K562 (cell line): ENCODE data around the gene PDE4A. TPM values are rescaled to one million over a fixed set of nuclear protein-coding genes. Genes with fewer than 3 reads are reported as not detected.

Source experiments
- ATAC-seq: fragments of 200-7000 bp; cut with Tn5 transposase; 3 replicates; pipeline ENCODE4 v1.9.1; 2020; ENCODE audit warnings: moderate library complexity
- BruUV-seq: library from RNA; stranded (reverse); fragments of 400-500 nt; replicated peaks from 2 replicates; lab custom pipeline; 2021; lab: Mats Ljungman, UMichigan
- CTCF ChIA-PET: fragments of 300-600 bp; formaldehyde crosslinking; extraction: SDS; loops from one replicate; lab custom pipeline; 2021; ENCODE audit warnings: low intra/inter-chr PET ratio; lab: Yijun Ruan, JAX
- POLR2A ChIA-PET: fragments of 300-600, 350-650 bp; sonication (Branson Sonifier 250); formaldehyde crosslinking; extraction: SDS; loops from one replicate; lab custom pipeline; 2021; ENCODE audit warnings: antibody characterized with exemption, inconsistent platforms; lab: Yijun Ruan, JAX
- DNase-seq, 4 experiments: peaks; one replicate each; pipeline versions ENCODE4 v3.0.0 to v3.0.0-alpha.2; 2011 to 2018; ENCODE audit warnings: low spot score in 3 of 4, mixed read lengths in 3 of 4; ENCODE audit errors: extremely low read depth in 1 of 4
- FAIRE-seq: peaks from 2 replicates; lab custom pipeline; 2011; peaks lifted over from hg19 to GRCh38; lab: Jason Lieb, UNC
- H2AFZ ChIP-seq: 2 replicates; pipeline ENCODE4 v1.6.0; 2011; ENCODE audit warnings: low read depth, low read length, control low read depth, inconsistent platforms
- H3K27ac ChIP-seq: fragments of 200-600 bp; 3 replicates; pipeline ENCODE4 v1.8.0; 2011; ENCODE audit warnings: low read depth, mild to moderate bottlenecking, control low read depth, inconsistent platforms, low read length, moderate library complexity, mixed read lengths; ENCODE audit errors: extremely low read depth
- H3K27me3 ChIP-seq, 2 experiments: fragments of 300-600 bp in 1 of 2; 2 replicates in 1 of 2; 3 replicates in 1 of 2; pipeline versions ENCODE4 v1.6.0 to v1.8.0; 2011; ENCODE audit warnings: inconsistent platforms in 2 of 2, low read length in 2 of 2, mild to moderate bottlenecking in 1 of 2, mixed read lengths in 1 of 2, moderate library complexity in 1 of 2; ENCODE audit not compliant: control insufficient read depth in 2 of 2, insufficient read depth in 2 of 2
- H3K36me3 ChIP-seq: fragments of 300-600 bp; 3 replicates; pipeline ENCODE4 v1.8.0; 2011; ENCODE audit warnings: mild to moderate bottlenecking, low read length, inconsistent platforms; ENCODE audit not compliant: control insufficient read depth, insufficient read depth
- H3K4me1 ChIP-seq, 2 experiments: fragments of 200-600 bp in 1 of 2; replicated peaks in 1 of 2; 2 replicates in 1 of 2; 3 replicates in 1 of 2; pipeline versions ENCODE4 v1.5.1 to v1.8.0; 2011; ENCODE audit warnings: inconsistent platforms in 2 of 2, low read length in 2 of 2, mild to moderate bottlenecking in 1 of 2, mixed read lengths in 1 of 2, moderate library complexity in 1 of 2; ENCODE audit not compliant: control insufficient read depth in 2 of 2, insufficient read depth in 2 of 2
- H3K4me2 ChIP-seq: 2 replicates; pipeline ENCODE4 v1.6.1; 2011; ENCODE audit warnings: low read length, control low read depth, inconsistent platforms, mixed read lengths; ENCODE audit not compliant: insufficient read depth
- H3K4me3 ChIP-seq: fragments of 200-600 bp; sonication (generic), shearing (Covaris generic); 2 replicates; pipeline ENCODE4 v1.5.1; 2016; ENCODE audit warnings: control low read depth, inconsistent platforms
- H3K79me2 ChIP-seq: fragments of 200-600 bp; 3 replicates; pipeline ENCODE4 v1.8.0; 2011; ENCODE audit warnings: low read length, inconsistent platforms; ENCODE audit not compliant: control insufficient read depth, insufficient read depth
- H3K9ac ChIP-seq, 2 experiments: 2 replicates each; pipeline versions ENCODE4 v1.6.0 to v1.6.1; 2011; ENCODE audit warnings: low read depth in 2 of 2, low read length in 2 of 2, control low read depth in 1 of 2, inconsistent platforms in 1 of 2, mild to moderate bottlenecking in 1 of 2, mixed read lengths in 1 of 2; ENCODE audit not compliant: insufficient read depth in 1 of 2
- H3K9me1 ChIP-seq: one replicate; pipeline ENCODE4 v1.6.0; 2011; ENCODE audit warnings: inconsistent platforms, mild to moderate bottlenecking, low read length, moderate library complexity; ENCODE audit not compliant: control insufficient read depth, insufficient read depth
- H3K9me3 ChIP-seq: replicated peaks from 2 replicates; pipeline ENCODE4 v1.5.1; 2011; ENCODE audit warnings: low read depth, low read length, inconsistent platforms; ENCODE audit not compliant: control insufficient read depth, insufficient read depth
- H4K20me1 ChIP-seq: replicated peaks from 2 replicates; pipeline ENCODE4 v1.6.1; 2011; ENCODE audit warnings: low read length, inconsistent platforms, mixed read lengths; ENCODE audit not compliant: control insufficient read depth, insufficient read depth
- AFF4 ChIP-seq: sonication (generic); formaldehyde crosslinking; IDR thresholded peaks from 2 replicates; pipeline ENCODE4 v1.8.0; 2023; ENCODE audit warnings: mild to moderate bottlenecking, missing genetic modification reagents
- ARID3A ChIP-seq: IDR thresholded peaks from 2 replicates; pipeline ENCODE4 v1.6.1; 2012; ENCODE audit warnings: low read depth, low read length, improper control_type of control experiment, borderline replicate concordance
- ATF3 ChIP-seq, 2 experiments: fragments of 450-650 bp in 1 of 2; sonication (generic) in 1 of 2; formaldehyde crosslinking in 1 of 2; IDR thresholded peaks in 1 of 2; conservative IDR thresholded peaks in 1 of 2; 2 replicates each; pipeline versions ENCODE4 v1.6.1 to v1.8.1; 2016 to 2023; ENCODE audit warnings: mild to moderate bottlenecking in 2 of 2, moderate library complexity in 2 of 2, inconsistent platforms in 1 of 2, missing genetic modification reagents in 1 of 2
- NCOA2 ChIP-seq, 2 experiments: fragments of 450-650 bp; IDR thresholded peaks; 2 replicates each; pipeline ENCODE4 v1.6.1; 2018; ENCODE audit warnings: mild to moderate bottlenecking in 2 of 2, moderate library complexity in 1 of 2; ENCODE audit not compliant: partially characterized antibody in 2 of 2
- NUFIP1 ChIP-seq: fragments of 450-650 bp; IDR thresholded peaks from 2 replicates; pipeline ENCODE4 v1.6.1; 2018; ENCODE audit not compliant: partially characterized antibody
- PHF21A ChIP-seq: fragments of 450-650 bp; IDR thresholded peaks from 2 replicates; pipeline ENCODE4 v1.6.1; 2017; ENCODE audit warnings: low read depth, borderline replicate concordance
- ZNF639 ChIP-seq, 2 experiments: fragments of 200-800 bp in 1 of 2; sonication (Bioruptor generic) in 1 of 2; sonication (generic) in 1 of 2; formaldehyde crosslinking in 1 of 2; IDR thresholded peaks in 1 of 2; conservative IDR thresholded peaks in 1 of 2; 2 replicates each; pipeline versions ENCODE4 v1.5.0 to v1.6.1; 2016 to 2020; ENCODE audit warnings: missing compliant biosample characterization in 1 of 2, missing genetic modification characterization in 1 of 2, missing genetic modification reagents in 1 of 2
- WGBS: fragments of 100-300 bp; shearing (Covaris generic); methylation state at CpG from one replicate; pipeline ENCODE4 v1.1.6; 2016; ENCODE audit warnings: low coverage, mixed read lengths; ENCODE audit not compliant: insufficient coverage; ENCODE audit errors: missing lambda C conversion rate; 5-methylcytosine and 5-hydroxymethylcytosine counted together
- in situ Hi-C: fragments of 300-500 bp; cut with MboI; formaldehyde crosslinking; loops from 4 replicates; pipeline ENCODE4 v1.15.0; 2018; ENCODE audit warnings: inconsistent platforms, mixed read lengths
- intact Hi-C: fragments of 100-400 bp; cut with micrococcal nuclease; formaldehyde crosslinking; loops from 2 replicates; pipeline ENCODE4 v1.14.2; 2022
- polyA plus RNA-seq, 8 experiments: library from polyadenylated mRNA; depleted of rRNA in 4 of 8; stranded (reverse) in 5 of 8; unstranded in 3 of 8; fragments of >200 nt; fragmentation: Nextera tagmentation in 2 of 8; fragmentation: Illumina TruSeq in 1 of 8; extraction: Ambion mirVana in 2 of 8; extraction: Trizol in 1 of 8; gene quantifications; 2 replicates each; pipeline versions ENCODE4 v1.2.1 to v1.2.3, GENCODE V29; 2011 to 2014; ENCODE audit warnings: inconsistent platforms in 1 of 8, missing spikeins in 1 of 8
- total RNA-seq, 7 experiments: library from RNA; depleted of rRNA in 6 of 7; stranded (reverse); fragments of >200 nt in 6 of 7; fragmentation: Illumina TruSeq in 2 of 7; extraction: Trizol in 2 of 7; gene quantifications; 2 replicates each; pipeline versions ENCODE4 v1.2.1 to v1.2.3, GENCODE V29; 2011 to 2021; ENCODE audit warnings: low replicate concordance in 1 of 7

Gene PDE4A
- total and polyA plus RNA-seq, 9 of the 15 experiments (the other 6 are each of a cell fraction or from before 2014, with no cell fraction given), result 0.66 to 26.9 (median 4.6) TPM

- BruUV-seq, result no TSS peak
- Histone ChIP-seq H3K36me3 (peaks cover 24% of the 10 kb centered on the region; the same call in 1 of the 3 replicates), H3K27ac (no peak overlapping the region), H3K4me3 (no peak overlapping the region), H3K27me3 (no peaks in the 10 kb centered on the region), H4K20me1 (no peaks in the 10 kb centered on the region), H2AFZ (no peak overlapping the region), H3K9me1 (no peaks in the 10 kb centered on the region), H3K9ac (no peak overlapping the region; a peak in 1 of 4 replicates), H3K9me3 (no peaks in the 10 kb centered on the region), H3K4me1 (peaks cover 0 to 5% of the 10 kb centered on the region in 2 experiments; a peak in 2 of 5 replicates), H3K79me2 (peaks cover 46% of the 10 kb centered on the region), H3K4me2 (no peak overlapping the region)
- POLR2A ChIA-PET, result interaction anchor here (0.8 kb wide), 1 partner anchor 11 kb away, joined by 4 read pairs; no protein-coding TSS in a partner anchor
- intact Hi-C loops, result no loop called here
- WGBS, result 94% methylated on average over 3 of the region's 3 CpGs
- DNase-seq, result no peak
- in situ Hi-C loops, result no loop called here
- 0 out of 2 replicates have a peak, but pooled peaks have one; percentile 14 for TF ChIP-seq PHF21A
- peak; percentile 26; the same call in 1 of the 2 replicates for TF ChIP-seq ATF3 (IDR thresholded peaks at IDR 0.05)
- no peak for TF ChIP-seq ATF3 (CRISPR knock-in tag; conservative IDR thresholded peaks at IDR 0.05)
- TF ChIP-seq ZNF639 (CRISPR knock-in tag; conservative IDR thresholded peaks at IDR 0.05 in 1 of 2, IDR thresholded peaks at IDR 0.05 in 1 of 2), result peak in 1 of 2 experiments; percentile 45; a peak in 1 of 4 replicates
- no peak for TF ChIP-seq ARID3A
- TF ChIP-seq AFF4 (CRISPR knock-in tag), result no peak
- TF ChIP-seq NCOA2 (IDR thresholded peaks at IDR 0.05; ENCODE audit: partially characterized antibody in 2 of 2), result peak in 1 of 2 experiments; percentile 99
- peak; percentile 30 for TF ChIP-seq NUFIP1
- CTCF ChIA-PET, result no interaction called here
- no peak for ATAC-seq
- FAIRE-seq, result no peak
Observed at GRCh38 chr19:10442698-10443097, 22.4 kb downstream of the PDE4A start.
